Activated T-cell treated with anti-CD3 and anti-CD28 coated beads, Interleukin-2, amount 50 U/mL, for 48 hours (primary cell): ENCODE measurements around the gene CERS6.

Experiments
- DNase-seq, 2 experiments: peaks; one replicate each; pipeline ENCODE4 v3.0.0-alpha.2; 2020

The CERS6 gene

DNA sequence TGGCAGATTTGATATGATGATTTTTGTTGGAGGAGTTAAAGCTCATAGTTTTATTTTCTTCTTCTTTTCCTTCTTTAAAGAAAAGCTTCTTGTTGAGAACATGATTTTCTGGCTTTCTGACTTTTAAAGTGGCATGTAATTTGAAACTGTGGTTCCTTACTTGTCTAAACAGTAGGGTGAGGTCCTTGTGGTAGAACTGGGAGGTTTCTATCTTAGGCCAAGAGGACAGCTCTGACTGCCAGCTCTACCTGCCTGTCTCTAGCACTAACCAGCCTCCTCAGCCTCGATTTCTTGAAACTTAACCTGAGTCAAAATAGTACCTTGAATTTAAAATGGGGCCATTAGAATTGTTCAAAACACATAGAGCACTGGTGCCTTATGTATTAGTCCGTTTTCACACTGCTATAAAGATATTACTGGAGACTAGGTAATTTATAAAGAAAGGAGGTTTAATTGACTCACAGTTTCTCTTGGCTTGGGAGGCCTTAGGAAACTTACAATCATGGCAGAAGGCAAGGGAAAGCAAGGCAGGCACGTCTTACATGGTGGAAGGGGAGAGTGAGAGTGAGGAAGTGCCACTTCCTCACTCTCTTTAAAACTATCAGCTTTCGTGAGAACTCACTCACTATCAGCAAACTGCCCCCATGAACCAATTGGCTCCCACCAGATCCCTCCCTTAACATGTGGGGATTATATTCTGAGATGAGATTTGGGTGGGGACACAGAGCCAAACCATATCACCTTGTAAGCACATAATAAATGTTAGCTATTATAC, 119.0 kb downstream of the CERS6 start:
- DNase-seq, result no peak

DNA sequence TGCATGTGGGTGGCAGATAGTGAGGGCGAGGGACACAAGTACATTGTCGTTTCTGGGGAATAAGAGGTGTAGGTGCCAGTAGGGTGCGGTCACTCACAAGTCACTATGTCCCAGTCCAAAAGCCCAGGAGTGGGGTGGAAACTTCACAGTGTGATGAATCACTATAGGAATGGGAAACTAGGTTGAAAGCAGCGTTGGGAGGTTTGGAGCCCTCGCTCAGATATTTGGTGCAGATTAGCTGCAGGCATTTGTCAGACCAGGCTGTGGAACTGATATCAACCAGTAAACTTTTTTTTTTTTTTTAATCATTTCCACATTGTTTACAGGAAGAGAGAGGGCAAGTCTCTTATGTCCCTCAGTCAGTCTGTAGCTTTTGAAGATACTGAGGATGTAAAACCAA, 121.8 kb downstream of the CERS6 start:
- DNase-seq, result no peak

DNA sequence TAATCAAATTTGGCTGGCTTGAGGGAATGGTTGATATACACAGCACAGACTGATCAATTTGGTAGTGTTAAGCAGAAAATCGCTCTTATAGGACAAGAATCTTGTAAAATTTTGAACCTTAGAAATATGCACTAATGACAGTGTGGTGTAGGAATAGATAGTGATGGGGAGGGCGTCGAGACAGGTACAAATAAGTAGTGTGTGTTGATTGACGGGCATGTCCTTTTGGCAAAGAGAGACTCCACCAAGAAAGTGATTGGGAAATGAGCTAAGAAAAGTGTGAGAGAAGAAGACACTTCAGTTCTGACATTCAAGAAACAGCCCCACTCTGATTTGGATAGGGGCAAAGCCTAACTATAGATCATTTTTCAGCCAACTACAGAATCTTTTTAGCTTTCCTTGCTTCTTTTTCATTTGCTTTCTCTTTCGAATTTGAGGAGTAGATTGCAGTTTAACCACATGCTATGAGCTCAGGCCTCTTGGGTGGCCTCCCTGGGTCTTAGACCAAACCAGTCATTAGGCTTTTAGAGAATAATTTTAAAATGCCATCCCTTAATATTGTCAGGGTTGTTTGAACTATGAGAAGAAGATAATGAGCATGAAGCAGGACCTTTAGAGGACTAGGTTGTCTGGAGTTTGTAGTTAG, 127.1 kb downstream of the CERS6 start:
- no peak for DNase-seq

DNA sequence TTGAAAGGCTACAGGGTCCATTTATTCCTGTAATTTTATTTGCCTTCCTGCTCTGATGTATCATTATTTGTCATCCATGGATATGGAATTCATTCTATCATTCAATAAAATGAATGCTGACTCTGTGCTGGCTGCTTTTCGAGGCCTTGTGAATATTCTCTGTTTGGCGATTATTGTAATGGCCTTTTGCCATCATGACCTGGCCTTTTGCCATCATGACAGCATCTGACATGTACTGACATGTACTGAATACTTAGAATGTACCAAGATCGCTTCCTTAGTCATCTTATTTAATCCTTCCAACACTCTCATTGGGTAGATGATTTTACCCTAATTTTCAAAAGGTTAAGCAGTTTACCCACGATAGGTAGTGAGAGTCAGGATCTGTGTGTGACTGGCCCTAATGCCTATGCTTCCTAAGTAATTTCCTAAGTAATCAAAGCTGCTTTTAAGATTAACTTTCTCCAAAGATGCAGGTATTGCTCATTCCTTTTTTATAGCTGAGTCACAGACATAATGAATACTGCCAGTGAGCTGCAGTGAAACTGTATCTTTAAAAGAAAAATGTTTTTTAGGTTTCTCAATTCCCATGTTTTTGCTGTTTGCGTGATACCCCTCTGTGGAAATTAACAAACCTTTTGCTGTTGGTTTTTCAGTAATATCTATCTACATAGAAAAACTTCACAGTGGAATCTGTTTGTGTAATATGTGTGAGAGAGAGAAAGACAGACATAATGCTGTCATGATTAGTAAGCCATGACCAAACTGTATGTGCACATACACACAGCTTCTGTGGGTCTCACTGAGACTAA, 127.8 kb downstream of the CERS6 start:
- DNase-seq, result no peak

DNA sequence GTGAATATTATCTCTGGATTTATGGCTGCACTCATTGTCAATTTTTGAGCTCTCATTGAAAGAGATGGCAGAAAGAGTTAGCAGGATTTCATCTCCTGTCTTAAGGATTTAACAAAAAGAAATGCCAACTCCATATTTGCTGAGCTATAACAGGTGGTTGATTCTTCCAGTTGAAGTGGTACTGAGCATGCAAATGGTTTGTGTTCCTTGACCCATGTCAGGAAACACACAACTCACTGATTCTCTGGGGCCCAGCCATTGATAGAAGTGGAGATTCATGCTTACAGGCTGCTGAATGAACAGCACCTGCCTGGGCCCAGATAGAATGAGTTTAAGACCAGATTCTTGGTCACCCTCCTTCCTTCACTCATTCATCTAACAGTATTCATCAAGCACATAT, 128.8 kb downstream of the CERS6 start:
- no peak for DNase-seq

DNA sequence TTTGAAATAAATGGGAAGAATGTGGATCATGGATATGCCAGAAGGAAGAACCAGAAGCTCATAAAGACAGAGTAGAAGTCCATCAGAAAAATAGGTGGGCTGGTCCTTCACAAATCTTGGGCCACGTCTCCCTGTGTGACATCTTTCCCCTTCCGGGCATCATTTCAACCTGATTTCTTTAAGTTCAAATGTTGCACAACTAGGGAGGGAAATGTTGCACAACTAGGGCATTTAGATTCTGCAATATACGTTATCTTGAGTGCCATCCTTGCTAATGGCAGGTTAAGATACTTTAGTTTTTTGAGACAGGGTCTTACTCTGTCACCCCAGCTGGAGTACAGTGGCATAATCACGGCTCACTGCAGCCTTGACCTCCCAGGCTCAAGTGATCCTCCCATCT, 129.6 kb downstream of the CERS6 start:
- no peak for DNase-seq

DNA sequence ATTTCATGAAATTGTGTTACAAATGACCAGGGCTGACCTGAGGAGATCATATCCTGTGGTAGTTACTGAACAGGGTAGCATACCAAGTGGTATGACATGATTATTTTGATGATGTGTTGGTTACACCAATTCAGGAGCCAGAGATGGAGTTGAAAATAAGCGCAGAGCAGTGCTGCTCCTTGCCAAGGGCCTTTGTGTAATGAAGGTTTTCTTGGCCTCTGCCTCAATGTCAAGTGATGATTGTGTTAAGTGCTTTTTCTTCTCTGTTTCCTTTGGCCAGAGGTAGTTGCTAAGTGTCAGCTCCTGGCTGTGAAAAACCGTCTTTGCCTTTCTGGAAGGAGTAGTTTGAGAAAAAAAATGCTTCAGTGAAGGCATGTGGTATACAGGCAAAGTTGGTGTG, 131.2 kb downstream of the CERS6 start:
- DNase-seq, result no peak

DNA sequence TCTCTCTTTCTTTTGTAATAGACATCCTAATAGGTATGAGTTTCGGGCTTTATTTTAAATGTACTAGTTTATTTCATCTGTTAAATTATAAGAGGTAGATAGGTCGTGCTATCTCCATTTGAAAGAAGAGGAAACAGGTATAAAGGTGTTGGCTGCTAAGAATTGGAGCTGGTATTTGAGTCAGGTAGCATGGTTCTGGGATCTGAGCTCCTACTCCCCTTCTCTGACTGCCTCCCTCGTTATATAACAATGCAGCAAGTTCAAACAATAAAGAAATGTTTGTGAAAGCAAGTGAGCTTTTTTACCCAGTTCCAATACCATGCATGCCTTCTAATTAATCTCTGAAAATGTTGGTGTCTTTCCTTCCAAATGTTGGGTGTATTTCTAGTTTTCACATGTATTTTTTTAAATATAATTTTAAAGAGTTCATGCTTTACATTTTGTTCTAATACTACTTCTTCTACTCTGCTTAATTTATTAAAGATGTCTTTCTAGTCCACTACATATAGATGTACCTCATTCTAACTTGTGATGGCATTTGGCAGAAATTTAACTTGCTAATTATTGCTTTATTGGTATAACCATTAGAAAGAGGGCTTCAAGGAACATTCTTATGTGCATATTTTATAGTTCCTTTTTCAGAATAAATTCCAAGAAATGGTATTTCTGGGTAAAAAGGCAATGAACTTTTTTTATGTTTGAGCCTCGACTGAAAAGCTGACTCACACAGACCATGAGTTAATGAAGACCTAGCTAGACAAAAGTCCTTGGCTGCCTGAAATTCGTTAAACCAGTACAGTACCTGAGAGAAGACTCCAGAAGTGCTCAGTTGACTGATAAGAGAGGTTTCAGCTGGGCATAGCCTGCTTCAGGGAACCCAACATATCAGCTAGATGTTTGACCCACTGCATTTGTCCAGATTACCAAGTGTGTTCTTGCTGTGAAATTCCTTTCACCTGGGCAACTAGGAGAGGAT, 133.5 kb downstream of the CERS6 start:
- DNase-seq, result no peak

DNA sequence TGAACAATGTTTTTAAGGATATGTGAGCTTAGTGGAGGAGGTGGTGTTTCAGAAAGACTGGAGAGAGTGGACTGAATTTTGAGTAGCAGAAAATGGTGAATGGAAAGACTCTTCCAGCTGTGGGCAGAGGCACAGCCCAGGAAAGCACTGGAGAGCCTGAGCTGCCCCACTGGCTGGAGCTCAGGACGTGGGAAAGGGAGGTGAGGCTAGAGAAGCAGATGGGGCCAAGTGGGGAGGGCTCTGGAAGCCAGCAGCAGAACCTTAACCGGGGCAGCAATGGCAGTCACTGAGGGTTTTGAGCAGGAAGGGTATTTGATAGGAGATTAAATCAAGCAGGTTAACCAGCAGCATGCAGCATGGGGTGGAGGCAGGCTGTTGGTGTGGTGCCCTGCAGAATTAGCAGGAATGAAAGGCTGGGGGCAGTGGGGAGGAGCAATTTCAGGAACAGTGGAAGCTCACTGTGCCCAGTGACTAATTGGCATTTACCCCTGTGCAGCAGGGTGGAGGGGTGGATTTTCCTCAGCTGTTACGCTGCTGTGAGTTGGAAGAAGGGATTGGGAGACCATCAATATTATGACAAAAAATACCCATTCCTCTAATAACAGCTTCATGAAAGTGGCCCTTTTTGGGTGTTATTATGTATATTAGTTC, 136.2 kb downstream of the CERS6 start:
- DNase-seq, result no peak

DNA sequence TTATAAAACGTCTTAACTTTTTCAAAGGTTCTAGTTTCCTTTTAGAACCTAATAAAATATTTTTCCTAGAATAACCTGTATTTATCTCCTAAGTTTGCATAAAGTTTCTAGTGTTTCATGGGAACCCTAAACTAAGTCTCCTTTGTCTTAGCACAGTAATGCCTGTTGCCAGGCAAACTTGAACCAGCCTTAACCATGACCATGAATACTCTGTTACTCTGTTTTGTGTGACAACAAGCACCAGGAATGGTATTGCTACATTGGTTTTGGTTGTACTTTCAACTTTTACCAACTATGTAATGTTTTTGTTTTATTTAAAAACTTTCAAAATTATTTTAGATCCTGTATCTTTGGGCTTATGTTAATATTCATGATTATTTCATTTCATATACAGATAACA, 137.6 kb downstream of the CERS6 start:
- DNase-seq, result no peak

DNA sequence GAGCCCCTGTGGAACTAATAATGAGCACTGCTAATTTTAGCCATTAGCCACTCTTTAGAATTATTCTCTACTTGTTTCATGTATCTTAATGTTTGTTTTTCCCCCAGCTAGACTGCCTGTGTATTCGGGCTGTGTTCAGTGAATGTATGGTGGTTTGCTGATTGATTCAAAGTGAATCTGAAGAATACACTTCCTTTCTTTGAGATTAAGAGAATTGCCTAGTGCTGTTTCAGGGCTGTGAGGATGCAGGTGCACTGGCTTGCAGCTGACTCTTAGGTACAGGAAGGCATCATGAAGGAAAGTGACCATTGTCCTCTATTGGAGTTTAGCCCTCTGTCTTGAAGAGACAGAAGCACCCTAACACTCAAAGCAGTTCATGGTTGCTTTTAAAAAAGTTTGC, 138.7 kb downstream of the CERS6 start:
- no peak for DNase-seq

DNA sequence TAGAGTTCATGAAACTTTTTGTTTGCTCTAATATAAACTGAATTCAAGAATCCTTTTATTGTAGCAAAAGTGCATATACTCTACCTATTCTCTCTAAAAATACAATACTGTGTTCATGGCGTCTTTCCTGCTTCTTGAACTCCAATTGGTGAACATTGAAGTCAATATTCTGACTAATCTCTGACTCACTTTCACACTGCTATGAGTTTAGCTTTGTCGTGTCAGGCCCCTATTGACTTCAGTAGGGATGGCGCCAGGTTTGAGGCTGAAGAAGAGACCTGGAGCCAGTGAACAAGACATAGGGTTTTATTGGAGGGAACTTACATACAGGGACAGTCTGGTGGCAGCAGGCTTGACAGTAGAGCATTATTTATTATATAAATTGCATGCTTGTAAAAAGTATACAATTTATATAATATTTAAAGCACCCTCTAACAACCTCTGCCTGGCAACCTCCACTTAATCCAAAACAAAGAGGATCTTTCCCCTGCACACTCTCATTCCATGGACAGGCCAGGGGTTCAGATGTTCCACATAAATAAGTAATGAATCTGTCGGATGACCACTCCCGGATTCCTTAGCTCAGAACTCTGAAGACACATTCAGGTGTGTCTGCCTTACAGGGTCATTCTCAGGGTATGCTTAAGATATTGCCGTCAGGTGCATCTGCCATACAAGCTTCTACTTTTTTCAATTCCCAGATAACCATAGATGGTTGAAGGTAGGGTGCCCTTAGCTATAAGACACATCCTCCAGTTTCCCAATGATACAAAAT, 141.0 kb downstream of the CERS6 start:
- DNase-seq, result no peak

DNA sequence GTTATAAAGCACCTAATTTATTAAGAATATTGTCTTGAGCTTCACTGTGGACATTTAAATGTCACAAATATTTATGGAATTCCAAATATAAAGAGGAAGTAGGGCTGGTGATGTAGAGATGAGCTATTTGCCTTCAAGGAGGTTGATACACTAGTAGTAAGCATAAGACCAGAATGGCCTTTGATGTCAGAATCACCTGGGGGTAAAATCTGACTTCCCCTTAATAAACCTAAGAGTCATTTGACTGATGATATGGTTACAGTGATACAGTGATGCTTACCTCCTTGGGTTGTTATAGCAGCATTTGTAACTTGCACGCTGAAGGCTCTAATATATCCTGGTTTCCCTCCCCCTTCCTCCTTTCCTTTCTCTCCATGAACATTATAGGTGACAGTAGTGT, 143.7 kb downstream of the CERS6 start:
- DNase-seq, result no peak

DNA sequence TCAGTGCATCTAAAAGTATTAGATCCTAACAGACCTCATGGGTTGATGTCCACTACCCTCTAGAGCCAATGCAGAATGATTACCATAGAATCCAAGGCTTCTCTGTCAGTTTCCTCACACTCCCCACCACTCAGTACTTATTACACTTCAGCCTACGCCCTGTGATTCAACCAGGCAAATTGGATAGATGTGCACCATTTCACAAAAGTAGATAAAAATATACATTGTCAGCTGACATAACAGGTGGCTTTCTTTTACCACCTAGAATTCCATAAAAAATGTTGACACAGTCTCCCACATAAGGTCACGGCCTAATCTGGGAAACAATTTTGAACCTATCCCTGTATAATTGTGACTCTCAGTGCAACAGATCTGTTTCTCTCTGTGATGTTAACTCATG, 144.9 kb downstream of the CERS6 start:
- no peak for DNase-seq

DNA sequence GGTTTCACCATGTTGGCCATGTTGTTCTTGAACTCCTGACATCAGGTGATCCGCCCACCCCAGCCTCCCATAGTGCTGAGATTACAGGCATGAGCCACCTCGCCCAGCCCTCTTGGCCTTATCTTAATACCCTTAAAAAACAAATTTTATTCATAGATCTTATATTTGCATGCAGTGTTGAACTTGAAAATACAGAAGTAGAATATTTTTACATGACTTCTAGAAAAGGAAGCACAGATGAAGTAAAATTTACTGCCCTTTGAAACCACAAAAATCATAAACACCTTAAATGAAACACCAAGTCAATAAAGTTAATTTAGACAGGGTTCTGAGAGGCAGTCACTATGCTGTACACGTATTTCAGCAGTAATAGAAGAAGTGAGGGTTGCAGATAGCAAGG, 145.7 kb downstream of the CERS6 start:
- no peak for DNase-seq

DNA sequence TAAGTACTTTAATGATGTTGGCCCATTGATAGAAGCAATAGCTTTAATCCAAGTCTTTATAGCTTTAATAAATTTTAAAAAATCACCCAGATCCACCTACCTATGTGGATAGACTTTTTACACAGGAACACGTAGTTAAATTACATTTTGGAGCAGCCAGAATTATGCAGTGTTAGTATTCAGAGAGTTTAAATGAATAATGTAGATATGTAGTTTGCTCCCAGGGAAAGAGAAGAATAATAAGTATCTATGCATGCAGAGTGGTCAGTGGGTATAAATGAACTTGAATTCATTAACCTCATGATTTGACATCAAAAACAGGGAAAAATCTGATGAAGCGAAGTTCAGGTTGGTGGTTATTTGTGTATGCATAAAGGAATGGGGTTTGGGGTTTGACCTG, 146.3 kb downstream of the CERS6 start:
- DNase-seq, result no peak

DNA sequence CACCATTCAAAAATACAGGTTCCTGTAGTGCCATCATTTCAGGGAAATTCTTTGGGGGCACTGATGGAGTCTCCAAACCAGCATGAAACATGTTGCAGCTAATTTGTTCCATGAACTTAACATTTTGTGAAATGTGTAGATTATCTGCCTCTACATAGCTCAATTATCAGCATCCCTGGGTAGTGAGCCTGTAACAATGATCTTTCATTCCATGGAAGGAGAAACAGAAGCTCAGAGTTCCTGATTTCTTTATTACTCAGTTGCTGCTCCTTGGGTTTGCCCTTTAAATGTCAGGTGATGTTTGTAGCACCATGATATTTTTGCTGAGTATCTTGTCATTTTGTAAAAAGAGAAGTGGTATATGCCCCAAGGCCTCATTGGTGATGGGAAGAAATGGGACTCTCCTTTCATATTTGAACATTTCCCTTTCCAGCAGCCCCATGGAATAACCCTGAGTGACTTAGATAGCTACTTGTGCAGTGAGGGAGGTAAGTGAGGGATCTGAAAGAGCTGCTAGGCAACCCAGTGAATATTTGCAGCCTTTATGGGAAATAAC, 146.9 kb downstream of the CERS6 start:
- DNase-seq, result no peak

DNA sequence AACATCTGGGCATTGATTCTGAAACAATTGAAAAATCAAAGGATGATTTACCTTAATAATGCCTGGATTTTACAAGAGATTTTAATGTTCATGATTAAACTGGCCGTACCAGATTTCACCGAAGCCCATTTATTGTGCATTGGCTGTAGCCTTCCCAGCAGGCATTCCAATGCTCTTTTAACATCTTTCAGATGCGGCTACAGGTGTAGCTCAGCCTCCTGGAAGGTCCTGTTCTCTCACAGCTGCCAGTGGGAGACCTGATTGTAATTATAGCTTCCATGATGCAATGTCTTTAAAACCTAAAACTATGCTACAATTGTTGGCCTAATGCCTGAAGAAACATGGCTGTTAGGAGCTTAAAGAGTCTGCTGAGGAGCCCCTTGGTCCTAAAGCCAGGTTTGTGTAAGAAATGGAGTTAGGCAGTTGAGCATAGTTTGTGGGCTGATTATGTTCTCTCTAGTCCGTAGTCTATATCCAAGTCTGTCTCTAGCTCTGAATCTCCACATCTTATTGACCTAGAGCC, 147.4 kb downstream of the CERS6 start:
- no peak for DNase-seq

DNA sequence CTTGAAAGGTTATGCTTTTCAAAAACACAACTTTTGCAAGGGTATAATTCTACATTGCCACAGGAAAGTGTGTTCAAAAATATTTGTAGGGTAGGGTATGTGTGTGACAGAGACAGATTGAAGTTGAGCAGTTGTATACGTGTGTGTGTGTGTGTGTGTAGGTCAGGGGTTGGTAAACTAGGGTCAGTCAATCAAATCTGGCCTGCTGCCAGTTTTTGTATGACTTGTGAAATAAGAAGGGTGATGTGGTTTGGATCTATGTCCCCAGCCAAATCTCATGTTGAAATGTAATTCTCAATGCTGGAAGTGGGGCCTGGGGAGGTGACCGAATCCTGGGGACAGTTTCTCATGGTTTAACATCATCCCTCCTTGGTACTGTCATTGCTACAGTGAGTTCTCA, 148.2 kb downstream of the CERS6 start:
- no peak for DNase-seq

DNA sequence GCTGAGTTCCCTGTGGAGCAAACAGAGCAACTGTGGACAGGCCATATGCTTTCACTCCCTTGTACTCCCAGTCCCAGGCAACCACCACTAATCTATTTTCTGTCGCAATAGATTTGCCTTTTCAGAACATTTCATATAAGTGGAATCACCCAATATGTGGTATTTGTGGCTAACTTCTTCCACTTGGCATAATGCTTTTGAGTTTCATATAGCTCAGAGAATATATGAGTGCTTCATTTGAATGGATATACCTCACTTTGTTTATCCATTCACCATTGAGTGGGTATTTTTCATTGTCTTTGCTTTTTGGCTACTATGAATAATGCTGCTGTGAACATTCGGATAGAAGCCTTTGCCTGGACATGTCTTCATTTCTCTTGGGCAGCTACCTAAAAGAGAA, 151.9 kb downstream of the CERS6 start:
- no peak for DNase-seq

DNA sequence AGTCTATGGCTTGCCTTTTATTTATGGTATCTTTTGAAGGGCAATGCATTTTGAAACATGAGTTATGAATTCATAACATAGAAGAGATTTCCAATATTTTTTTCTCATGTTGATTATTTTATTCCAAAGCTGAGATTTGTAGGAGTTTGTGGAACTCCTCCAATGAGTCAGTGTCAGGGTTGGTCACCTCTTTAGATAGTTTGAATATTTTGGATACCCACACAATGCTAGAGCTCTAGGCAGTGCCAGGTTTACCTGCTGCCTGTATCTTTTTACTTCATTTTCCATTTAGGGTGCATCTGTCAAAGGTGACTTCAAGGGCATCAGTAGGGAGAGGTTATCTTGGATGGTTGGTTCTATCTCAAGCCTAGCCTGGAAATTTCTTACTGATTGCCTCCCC, 152.7 kb downstream of the CERS6 start:
- no peak for DNase-seq
